PFSK-1 (cell line): ENCODE data around the gene CCDC28A. TPM values are rescaled to one million over a fixed set of nuclear protein-coding genes. Genes with fewer than 3 reads are reported as not detected.

Source experiments
- FOXP2 ChIP-seq: optimal IDR thresholded peaks from 2 replicates; pipeline ENCODE3; 2011; ENCODE audit warnings: borderline replicate concordance, control low read depth, inconsistent platforms; ENCODE audit not compliant: insufficient read depth; ENCODE audit errors: extremely low read length, extremely low read depth
- POLR2AphosphoS5 ChIP-seq: IDR thresholded peaks from 2 replicates; pipeline ENCODE4 v1.6.1; 2012; ENCODE audit warnings: low read depth, mild to moderate bottlenecking, control low read depth, low read length, moderate library complexity
- REST ChIP-seq, 2 experiments: IDR thresholded peaks; 2 replicates each; pipeline versions ENCODE4 v1.6.1 to v1.8.0; 2011 to 2012; ENCODE audit warnings: low read depth in 2 of 2, low read length in 2 of 2, control low read depth in 1 of 2, inconsistent platforms in 1 of 2, mild to moderate bottlenecking in 1 of 2, moderate library complexity in 1 of 2; ENCODE audit not compliant: insufficient read depth in 1 of 2
- SIN3A ChIP-seq: IDR thresholded peaks from 2 replicates; pipeline ENCODE4 v1.6.1; 2012; ENCODE audit warnings: mild to moderate bottlenecking, low read length, moderate library complexity, borderline replicate concordance; ENCODE audit not compliant: insufficient read depth
- TAF1 ChIP-seq: IDR thresholded peaks from 2 replicates; pipeline ENCODE4 v1.6.1; 2012; ENCODE audit warnings: low read length, control low read depth, borderline replicate concordance; ENCODE audit not compliant: insufficient read depth
- polyA plus RNA-seq: library from polyadenylated mRNA; unstranded; fragments of >200 nt; gene quantifications from one replicate; pipeline ENCODE4 v1.2.1, GENCODE V29; 2012; ENCODE audit warnings: low read depth, missing spikeins; ENCODE audit not compliant: insufficient read length

The CCDC28A gene
- polyA plus RNA-seq, result 11.2 TPM

- TF ChIP-seq FOXP2, result peak; percentile 99
- peak; percentile 81; the same call in 1 of the 2 replicates for TF ChIP-seq POLR2AphosphoS5
- peak; percentile 68; the same call in 1 of the 2 replicates for TF ChIP-seq TAF1
- no peak; a peak in 1 of 4 replicates for TF ChIP-seq REST (IDR thresholded peaks at IDR 0.05; ENCODE audit: insufficient read depth in 1 of 2, low read depth in 2 of 2, low read length in 2 of 2)
- TF ChIP-seq SIN3A, result peak; percentile 96; the same call in 1 of the 2 replicates
Observed at GRCh38 chr6:138773177-138774091, at the start of gene CCDC28A. Gene CCDC28A, plus strand, starts transcription at chr6:138773769. Its CDS starts 2,352 bp downstream, at chr6:138776121.

- TF ChIP-seq REST (IDR thresholded peaks at IDR 0.05; ENCODE audit: insufficient read depth in 1 of 2, low read depth in 2 of 2, low read length in 2 of 2) (no peak), FOXP2 (no peak), POLR2AphosphoS5 (no peak), TAF1 (no peak), SIN3A (no peak)
Observed at GRCh38 chr6:138724015-138724414, 49.6 kb upstream of the CCDC28A start.

- TF ChIP-seq REST (IDR thresholded peaks at IDR 0.05; ENCODE audit: insufficient read depth in 1 of 2, low read depth in 2 of 2, low read length in 2 of 2), result no peak
- TF ChIP-seq TAF1, result no peak
- TF ChIP-seq POLR2AphosphoS5, result no peak
- TF ChIP-seq SIN3A, result no peak
- TF ChIP-seq FOXP2, result no peak
Observed at GRCh38 chr6:138726066-138726756, 47.4 kb upstream of the CCDC28A start.

GRCh38 chr6:138726757-138727097, 46.8 kb upstream of the CCDC28A start:
- TF ChIP-seq TAF1 (no peak), REST (IDR thresholded peaks at IDR 0.05; ENCODE audit: insufficient read depth in 1 of 2, low read depth in 2 of 2, low read length in 2 of 2) (no peak), SIN3A (no peak), FOXP2 (no peak), POLR2AphosphoS5 (no peak)
